NCI-H2107 treated with DMSO at 0.1 percent for 48 hours (cell line): Measurements from ENCODE around the gene ZNF264.
"Not testable (repeated sequence)": the region's sequence is repeated elsewhere in the genome, so short reads cannot be mapped to it uniquely, and the experiment has no call there.

Experiments used
- DNase-seq: peaks from one replicate; lab custom pipeline; 2025; ENCODE audit not compliant: unreplicated experiment; lab: John Stamatoyannopoulos, UW

ZNF264 gene

GRCh38 chr19:57244513-57244912, 53.2 kb downstream of the ZNF264 start:
- no peak for DNase-seq

GRCh38 chr19:57245066-57245465, 53.8 kb downstream of the ZNF264 start:
- DNase-seq, result no peak

GRCh38 chr19:57245959-57246358, 54.7 kb downstream of the ZNF264 start:
- DNase-seq, result no peak

DNA sequence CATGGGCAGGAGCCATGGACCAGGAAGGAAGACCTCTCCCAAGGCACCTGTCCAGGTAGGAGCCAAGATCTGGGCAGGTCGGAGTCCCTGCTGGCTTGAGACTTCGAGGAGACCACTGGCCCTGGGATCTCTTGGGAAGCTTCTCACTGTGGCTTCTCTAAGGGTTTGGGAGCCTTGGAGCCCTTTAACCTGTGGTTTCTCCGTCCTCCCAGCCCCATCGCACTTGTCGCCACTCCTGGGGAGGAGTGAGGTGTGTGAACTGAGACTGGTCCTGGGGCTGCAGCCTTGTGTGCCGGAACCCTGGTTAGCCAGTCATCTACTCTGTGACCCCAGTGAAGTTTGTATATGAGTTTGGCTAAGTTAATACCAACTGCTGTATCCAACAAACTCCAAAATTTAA, 57.3 kb downstream of the ZNF264 start:
- no peak for DNase-seq

- DNase-seq, result no peak
Measured at GRCh38 chr19:57249329-57249728, 58.0 kb downstream of the ZNF264 start.

GRCh38 chr19:57253767-57254166, 62.5 kb downstream of the ZNF264 start:
- DNase-seq, result not testable (repeated sequence)

DNA sequence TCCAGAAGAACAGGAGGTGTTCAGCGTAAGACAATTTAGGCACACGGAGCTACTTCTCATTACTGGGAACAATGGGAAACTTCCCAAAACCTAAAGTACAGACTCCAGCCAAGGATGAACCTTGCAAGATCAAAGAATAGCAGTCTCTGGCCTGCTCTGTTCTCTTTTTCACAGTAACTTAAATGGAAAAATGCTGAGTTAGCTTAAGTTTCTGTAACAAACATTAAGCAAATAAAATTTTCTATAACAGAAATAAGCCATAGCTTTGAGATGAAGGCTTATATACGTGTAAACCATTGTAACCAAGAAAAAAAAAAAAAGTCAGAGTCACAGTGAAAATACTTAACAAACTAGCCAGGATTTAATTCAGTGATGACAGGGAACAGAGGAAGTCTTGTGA, 70.7 kb downstream of the ZNF264 start:
- DNase-seq, result no peak

DNA sequence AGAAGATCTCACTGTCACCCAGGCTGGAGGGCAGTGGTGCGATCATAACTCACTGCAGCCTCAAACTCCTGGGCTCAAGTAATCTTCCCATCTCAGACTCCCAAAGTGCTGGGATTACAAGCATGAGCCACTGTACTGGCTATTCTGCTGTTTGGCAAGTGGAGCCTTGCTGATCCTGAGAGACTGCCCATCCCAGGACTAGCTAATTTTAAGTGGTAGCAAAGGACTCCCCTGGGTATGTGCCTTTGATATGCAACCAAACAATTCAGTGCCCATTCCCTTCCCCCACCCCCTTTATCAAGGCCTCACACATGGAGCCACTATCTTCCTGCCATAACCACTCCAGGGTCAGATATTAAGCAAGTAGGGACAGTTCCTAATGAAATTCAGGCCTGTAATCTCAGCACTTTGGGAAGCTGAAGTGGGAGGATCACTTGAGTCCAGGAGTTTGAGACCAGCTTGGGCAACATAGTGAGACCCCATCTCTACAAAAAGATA, 72.0 kb downstream of the ZNF264 start:
- DNase-seq, result no peak

DNA sequence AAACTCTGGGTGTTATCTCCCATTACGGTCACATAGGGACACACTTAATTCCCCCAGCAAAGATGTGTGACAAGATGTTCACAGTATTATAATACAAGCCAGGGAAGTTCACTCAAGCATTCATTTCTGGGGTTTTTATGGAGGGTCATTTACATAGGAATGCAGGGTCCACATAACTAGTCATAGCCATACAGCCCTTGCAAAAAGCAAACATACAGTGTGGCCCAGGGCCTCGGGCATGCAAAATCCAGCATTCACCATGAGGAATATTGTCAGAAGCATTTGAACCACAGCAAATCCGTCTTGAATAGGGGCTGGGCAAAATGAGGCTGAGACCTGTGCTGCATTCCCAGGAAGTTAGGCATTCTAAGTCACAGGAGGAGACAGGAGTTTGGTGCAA, 76.0 kb downstream of the ZNF264 start:
- no peak for DNase-seq

GRCh38 chr19:57269515-57270250, 78.4 kb downstream of the ZNF264 start:
- no peak for DNase-seq

- DNase-seq, result no peak
Measured at GRCh38 chr19:57271280-57271679, 80.0 kb downstream of the ZNF264 start.
